HEK293 (cell line): ENCODE measurements around the gene CLNS1A.

Experiments
- CTCF ChIA-PET: fragments of 350-600 bp; formaldehyde crosslinking; extraction: SDS; loops from one replicate; lab custom pipeline; 2021; ENCODE audit warnings: antibody characterized with exemption; lab: Yijun Ruan, JAX
- POLR2A ChIA-PET: fragments of 300-600 bp; formaldehyde crosslinking; extraction: SDS; loops from one replicate; lab custom pipeline; 2020; ENCODE audit warnings: antibody characterized with exemption, inconsistent platforms; lab: Yijun Ruan, JAX
- H3K27ac ChIP-seq: fragments of 200-500 bp; sonication (Bioruptor generic); 2 replicates; pipeline ENCODE4 v1.5.1; 2014; ENCODE audit warnings: low read depth, low read length, control low read depth, inconsistent platforms; ENCODE audit errors: extremely low read depth
- H3K36me3 ChIP-seq, 2 experiments: fragments of 200-500 bp in 1 of 2; sonication (Bioruptor generic) in 1 of 2; 1 replicate in 1 of 2; 2 replicates in 1 of 2; pipeline ENCODE4 v1.5.1; 2014 to 2017; ENCODE audit warnings: inconsistent platforms in 2 of 2, low read length in 2 of 2; ENCODE audit not compliant: control insufficient read depth in 2 of 2, insufficient read depth in 1 of 2
- H3K4me1 ChIP-seq: fragments of 200-500 bp; sonication (Bioruptor generic); 2 replicates; pipeline ENCODE4 v1.5.1; 2014; ENCODE audit warnings: mild to moderate bottlenecking, low read length, inconsistent platforms; ENCODE audit not compliant: control insufficient read depth, insufficient read depth
- H3K4me3 ChIP-seq: 2 replicates; pipeline ENCODE4 v1.5.1; 2011; ENCODE audit warnings: low read depth, mild to moderate bottlenecking, control low read depth, low read length, moderate library complexity
- H3K9me3 ChIP-seq: fragments of 200-500 bp; sonication (Bioruptor generic); 2 replicates; pipeline ENCODE4 v1.5.1; 2014; ENCODE audit warnings: low read depth, low read length, inconsistent platforms; ENCODE audit not compliant: control insufficient read depth, insufficient read depth
- KLF7 ChIP-seq: fragments of 450-650 bp; formaldehyde crosslinking; IDR thresholded peaks from 2 replicates; pipeline ENCODE4 v1.5.1; 2016; ENCODE audit warnings: missing biosample characterization, missing genetic modification characterization, borderline replicate concordance
- ZBTB49 ChIP-seq: fragments of 450-650 bp; formaldehyde crosslinking; IDR thresholded peaks from 2 replicates; pipeline ENCODE4 v1.5.1; 2016; ENCODE audit warnings: missing biosample characterization, missing genetic modification characterization, low read depth
- ZNF132 ChIP-seq: fragments of 450-650 bp; formaldehyde crosslinking; IDR thresholded peaks from 2 replicates; pipeline ENCODE4 v1.5.1; 2017; ENCODE audit warnings: missing biosample characterization, missing genetic modification characterization, borderline replicate concordance
- ZNF146 ChIP-seq: fragments of 450-650 bp; formaldehyde crosslinking; IDR thresholded peaks from 2 replicates; pipeline ENCODE4 v1.5.1; 2016; ENCODE audit warnings: missing biosample characterization, missing genetic modification characterization
- ZNF24 ChIP-seq: fragments of 450-650 bp; formaldehyde crosslinking; IDR thresholded peaks from 2 replicates; pipeline ENCODE4 v1.5.1; 2016; ENCODE audit warnings: missing biosample characterization, missing genetic modification characterization
- ZNF362 ChIP-seq: fragments of 450-650 bp; formaldehyde crosslinking; IDR thresholded peaks from 2 replicates; pipeline ENCODE4 v1.5.1; 2016; ENCODE audit warnings: missing biosample characterization, missing genetic modification characterization
- ZNF404 ChIP-seq: fragments of 450-650 bp; formaldehyde crosslinking; IDR thresholded peaks from 2 replicates; pipeline ENCODE4 v1.5.1; 2017; ENCODE audit warnings: missing biosample characterization, missing genetic modification characterization
- ZNF449 ChIP-seq: fragments of 450-650 bp; formaldehyde crosslinking; IDR thresholded peaks from 2 replicates; pipeline ENCODE4 v1.5.1; 2017; ENCODE audit warnings: missing biosample characterization, mild to moderate bottlenecking, missing genetic modification characterization, moderate library complexity
- ZNF518A ChIP-seq: fragments of 450-650 bp; formaldehyde crosslinking; conservative IDR thresholded peaks from 2 replicates; pipeline ENCODE4 v1.5.1; 2016; ENCODE audit warnings: low read depth, missing biosample characterization, missing genetic modification characterization

The CLNS1A gene

GRCh38 chr11:77644887-77645286 is 7.3 kb upstream of the CLNS1A start (continued):
- TF ChIP-seq ZNF518A (tag by site-specific recombination): no peak
- TF ChIP-seq ZNF24: no peak

- CTCF ChIA-PET: interaction anchor here (0.6 kb wide), 1 partner anchor 345 kb away, joined by 4 read pairs; no protein-coding TSS in a partner anchor
These were observed 4.6 kb upstream of the CLNS1A start for GRCh38 chr11:77642228-77642627.

More at GRCh38 chr11:77642228-77642627, 4.6 kb upstream of the CLNS1A start:
- POLR2A ChIA-PET: no interaction called here
- Histone ChIP-seq H3K27ac (no peak overlapping the region), H3K9me3 (no peaks in the 10 kb centered on the region), H3K4me1 (no peaks in the 10 kb centered on the region), H3K36me3 (no peaks in the 10 kb centered on the region), H3K4me3 (no peak overlapping the region)
- TF ChIP-seq ZNF362 (tag by site-specific recombination) (no peak), ZNF146 (no peak), ZNF404 (tag by site-specific recombination) (no peak), ZNF449 (tag by site-specific recombination) (no peak), KLF7 (tag by site-specific recombination) (no peak), ZNF132 (tag by site-specific recombination) (no peak), ZBTB49 (tag by site-specific recombination) (no peak)
